ENCODE results near the gene FOXRED2. TPM values are rescaled to one million over a fixed set of nuclear protein-coding genes. Genes with fewer than 3 reads are reported as not detected.

FOXRED2 gene
- total and polyA plus RNA-seq, 2 of the 4 experiments (the other 2 are of a cell fraction) = 1.6 to 4.0 TPM

DNA sequence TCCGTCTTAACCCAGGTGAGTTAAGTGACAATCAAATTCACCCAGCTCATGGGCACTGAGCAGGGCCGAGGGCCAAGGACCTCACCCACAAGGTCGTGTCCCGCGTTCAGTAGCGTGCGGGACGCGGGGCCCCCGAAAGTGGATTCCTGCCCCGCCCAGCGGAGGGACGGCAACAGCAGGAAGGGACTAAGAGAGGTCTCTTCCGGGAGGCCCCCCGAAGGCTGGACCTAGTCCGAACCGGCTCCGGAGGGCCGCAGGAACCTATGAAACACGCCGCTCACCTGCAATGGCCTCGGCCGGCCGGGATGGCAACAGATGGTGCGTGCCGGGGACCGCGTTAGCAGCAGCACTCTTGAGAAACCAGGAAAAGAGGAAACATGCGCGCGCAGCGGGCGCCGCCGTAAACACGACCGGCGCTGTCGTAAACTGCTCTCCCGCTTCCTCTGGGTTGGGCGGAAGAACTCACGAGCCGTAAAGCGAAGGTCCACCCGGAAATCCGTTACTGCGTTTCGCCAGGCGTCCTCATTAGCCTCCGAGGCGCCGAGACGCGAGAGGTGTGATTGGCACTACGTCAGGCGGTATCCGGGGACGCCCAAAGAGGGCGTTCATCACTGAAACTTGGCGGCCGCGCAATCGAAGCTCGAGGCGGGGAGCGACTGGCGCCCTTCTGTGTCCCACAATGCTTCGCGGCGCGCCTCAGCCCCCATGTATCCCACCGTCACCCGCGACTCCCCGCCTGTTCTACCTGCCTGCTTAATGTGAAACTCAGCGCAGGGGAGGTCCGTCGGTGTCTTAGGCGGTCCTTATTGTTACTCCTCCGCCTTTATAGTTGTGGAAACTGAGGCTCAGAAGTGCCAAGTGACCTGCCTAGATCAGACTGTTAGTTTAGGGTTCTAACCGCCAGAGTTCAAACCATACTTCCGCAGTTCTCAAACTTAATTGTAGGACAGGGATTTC lies 22.2 kb upstream of the FOXRED2 start, which contains the start of gene EIF3D (continued):
- no peak for TF ChIP-seq RCOR1 (IDR thresholded peaks at IDR 0.05; ENCODE audit: insufficient replicate concordance, low read length)
- TF ChIP-seq MXI1 (IDR thresholded peaks at IDR 0.05; ENCODE audit: borderline replicate concordance, low read depth, low read length) = no peak; the same call in 1 of the 2 replicates
- no peak for TF ChIP-seq SMC3 (IDR thresholded peaks at IDR 0.05; ENCODE audit: low read depth, low read length)

DNA sequence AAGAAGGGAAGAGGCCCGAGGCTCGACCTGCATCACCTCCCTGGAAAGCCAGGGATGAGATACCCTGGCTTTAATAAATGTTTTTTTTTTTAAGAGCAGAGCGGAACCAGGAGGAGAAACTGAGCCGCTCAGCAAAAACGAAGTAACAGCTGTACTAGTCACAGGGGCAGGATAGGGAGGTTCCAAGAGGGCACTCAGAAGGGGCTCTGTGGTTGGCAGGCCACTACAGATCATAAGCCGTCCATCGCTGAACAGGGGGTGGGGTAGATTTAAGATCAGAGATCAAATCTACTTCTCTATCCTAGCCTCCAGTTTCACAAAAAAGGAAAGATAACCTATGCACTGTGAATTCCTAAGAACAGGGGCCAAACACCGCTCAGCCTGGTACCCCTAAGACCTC lies 21.5 kb upstream of the FOXRED2 start:
- H3K23ac ChIP-seq (ENCODE audit: low read depth, low read length) = peak overlapping the region; percentile 93
- ATAC-seq (ENCODE audit: low read depth) (no peak), DNase-seq (no peak)
- ChIA-PET POLR2A (ENCODE audit: unreplicated experiment) (interaction anchor here (0.5 to 0.6 kb wide), 3 partner anchors 200 to 352 kb away, joined by 3 to 4 read pairs (median 4); no protein-coding TSS in a partner anchor), CTCF (interaction anchor here (0.6 kb wide), 1 partner anchor 9 kb away, joined by 3 read pairs; no protein-coding TSS in a partner anchor)
- H3K9ac ChIP-seq (ENCODE audit: low read depth, low read length) = peak overlapping the region; percentile 97
- H2BK120ac ChIP-seq (ENCODE audit: low read depth, low read length) = 0 out of 2 replicates have a peak overlapping the region, but pooled peaks have one; percentile 21
- peak overlapping the region; percentile 81 for H4K91ac ChIP-seq (ENCODE audit: insufficient read depth, low read depth, low read length)
- dilution Hi-C loops (cut with HindIII; ENCODE audit: low sequenced_read_pairs, unreplicated experiment) (no loop called here), intact Hi-C loops (cut with micrococcal nuclease) (no loop called here), in situ Hi-C loops (cut with MboI; ENCODE audit: low sequenced_read_pairs) (no loop called here)
- H3K4me2 ChIP-seq (ENCODE audit: low read depth, low read length) = peak overlapping the region; percentile 76
- H2AFZ ChIP-seq (replicated peaks; ENCODE audit: low read length, poor library complexity) = peak overlapping the region; percentile 89
- H2AK5ac ChIP-seq (ENCODE audit: low read depth, low read length) = peak overlapping the region; percentile 97
- H3K27me3 ChIP-seq (ENCODE audit: control insufficient read depth, insufficient read depth, low read length) = no peaks in the 10 kb centered on the region
- H3K9me1 ChIP-seq (ENCODE audit: insufficient read depth, low read length) = 0 out of 2 replicates have a peak, but pooled peaks cover 3% of the 10 kb centered on the region
- TF ChIP-seq POLR2A (IDR thresholded peaks at IDR 0.05; ENCODE audit: low read depth, low read length) (no peak), MAFK (IDR thresholded peaks at IDR 0.05; ENCODE audit: low read depth, low read length) (peak; percentile 42), NFE2L2 (IDR thresholded peaks at IDR 0.05; ENCODE audit: low read depth, low read length) (no peak), FOS (IDR thresholded peaks at IDR 0.05; ENCODE audit: low read depth, low read length) (no peak), MXI1 (IDR thresholded peaks at IDR 0.05; ENCODE audit: borderline replicate concordance, low read depth, low read length) (no peak)
- TF ChIP-seq, protein P1, sequence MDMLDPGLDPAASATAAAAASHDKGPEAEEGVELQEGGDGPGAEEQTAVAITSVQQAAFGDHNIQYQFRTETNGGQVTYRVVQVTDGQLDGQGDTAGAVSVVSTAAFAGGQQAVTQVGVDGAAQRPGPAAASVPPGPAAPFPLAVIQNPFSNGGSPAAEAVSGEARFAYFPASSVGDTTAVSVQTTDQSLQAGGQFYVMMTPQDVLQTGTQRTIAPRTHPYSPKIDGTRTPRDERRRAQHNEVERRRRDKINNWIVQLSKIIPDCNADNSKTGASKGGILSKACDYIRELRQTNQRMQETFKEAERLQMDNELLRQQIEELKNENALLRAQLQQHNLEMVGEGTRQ (IDR thresholded peaks at IDR 0.05; ENCODE audit: low read depth, low read length) = no peak
- TF ChIP-seq, protein P2, sequence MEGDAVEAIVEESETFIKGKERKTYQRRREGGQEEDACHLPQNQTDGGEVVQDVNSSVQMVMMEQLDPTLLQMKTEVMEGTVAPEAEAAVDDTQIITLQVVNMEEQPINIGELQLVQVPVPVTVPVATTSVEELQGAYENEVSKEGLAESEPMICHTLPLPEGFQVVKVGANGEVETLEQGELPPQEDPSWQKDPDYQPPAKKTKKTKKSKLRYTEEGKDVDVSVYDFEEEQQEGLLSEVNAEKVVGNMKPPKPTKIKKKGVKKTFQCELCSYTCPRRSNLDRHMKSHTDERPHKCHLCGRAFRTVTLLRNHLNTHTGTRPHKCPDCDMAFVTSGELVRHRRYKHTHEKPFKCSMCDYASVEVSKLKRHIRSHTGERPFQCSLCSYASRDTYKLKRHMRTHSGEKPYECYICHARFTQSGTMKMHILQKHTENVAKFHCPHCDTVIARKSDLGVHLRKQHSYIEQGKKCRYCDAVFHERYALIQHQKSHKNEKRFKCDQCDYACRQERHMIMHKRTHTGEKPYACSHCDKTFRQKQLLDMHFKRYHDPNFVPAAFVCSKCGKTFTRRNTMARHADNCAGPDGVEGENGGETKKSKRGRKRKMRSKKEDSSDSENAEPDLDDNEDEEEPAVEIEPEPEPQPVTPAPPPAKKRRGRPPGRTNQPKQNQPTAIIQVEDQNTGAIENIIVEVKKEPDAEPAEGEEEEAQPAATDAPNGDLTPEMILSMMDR (conservative IDR thresholded peaks at IDR 0.05; ENCODE audit: low read depth, low read length) = no peak
- H2BK15ac ChIP-seq (ENCODE audit: low read depth, low read length) = no peak overlapping the region
- H3K4me3 ChIP-seq (ENCODE audit: insufficient read depth, low read depth, low read length) = peak overlapping the region; percentile 88
- H3K9me3 ChIP-seq (ENCODE audit: control insufficient read depth, insufficient read depth, low read length) = no peaks in the 10 kb centered on the region
- H3K4me1 ChIP-seq (ENCODE audit: control insufficient read depth, insufficient read depth, low read length) = peaks cover 2% of the 10 kb centered on the region; the same call in 1 of the 2 replicates
- H3K18ac ChIP-seq (ENCODE audit: low read depth, low read length) = peak overlapping the region; percentile 46
- H3K36me3 ChIP-seq (ENCODE audit: control insufficient read depth, insufficient read depth, low read length) = peaks cover 25% of the 10 kb centered on the region
- peak overlapping the region; percentile 91 for H3K56ac ChIP-seq (ENCODE audit: extremely low read depth, insufficient read depth, low read length)
- peaks cover 26 to 49% of the 10 kb centered on the region in 2 experiments for H3K79me1 ChIP-seq (ENCODE audit: low read depth in 1 of 2, low read length in 2 of 2)
- no TSS peak for BruUV-seq (replicated peaks)
- H4K8ac ChIP-seq (ENCODE audit: low read depth in 2 of 2, low read length in 2 of 2) = peak overlapping the region; percentile 89 to 98
- peak overlapping the region; percentile 76 for H2BK5ac ChIP-seq (ENCODE audit: low read depth, low read length, poor library complexity, severe bottlenecking)
- no peak overlapping the region for H2BK20ac ChIP-seq (ENCODE audit: low read depth, low read length)
- peak overlapping the region; percentile 95 for H3K4ac ChIP-seq (ENCODE audit: low read depth, low read length)
- H2AK9ac ChIP-seq (replicated peaks; ENCODE audit: low read depth, low read length, poor library complexity) = peak overlapping the region; percentile 99
- peak overlapping the region; percentile 98 for H3K14ac ChIP-seq (replicated peaks; ENCODE audit: low read depth, low read length)
- 13% methylated on average over 3 of the region's 8 CpGs; no CpG with 5 or more reads in 1 of the 2 experiments for WGBS, 2 experiments (ENCODE audit: extremely low coverage in 2 of 2, insufficient read length in 1 of 2)
- H4K5ac ChIP-seq (ENCODE audit: low read depth, low read length) = peak overlapping the region; percentile 86
- peak overlapping the region; percentile 81 for H3K27ac ChIP-seq (ENCODE audit: insufficient read depth, low read length)
- peaks cover 19% of the 10 kb centered on the region; the same call in 1 of the 2 replicates for H4K20me1 ChIP-seq (ENCODE audit: insufficient read depth, low read length)
